Stimulated activated naive CD8-positive, alpha-beta T cell treated with anti-CD3 and anti-CD28 coated beads, Interleukin-15, Interleukin-2, amounts not matched to agents 100 ng/mL and 50 ng/mL, for 24 hours (primary cell): ENCODE results near the gene SMAD7.
A peak's percentile ranks its signal among the peaks of the same experiment; 100 is the strongest.

Experiments used
- H3K27ac Mint-ChIP-seq: one replicate; pipeline ENCODE4 v1.8.0; 2021; ENCODE audit warnings: mild to moderate bottlenecking, mixed read lengths
- H3K27me3 Mint-ChIP-seq: one replicate; pipeline ENCODE4 v1.8.0; 2021; ENCODE audit warnings: mixed read lengths
- H3K36me3 Mint-ChIP-seq: one replicate; pipeline ENCODE4 v1.8.0; 2021; ENCODE audit warnings: low read depth, mixed read lengths
- H3K4me1 Mint-ChIP-seq: one replicate; pipeline ENCODE4 v1.8.0; 2021; ENCODE audit warnings: low read depth, mixed read lengths
- H3K4me3 Mint-ChIP-seq: one replicate; pipeline ENCODE4 v1.8.0; 2021; ENCODE audit warnings: mild to moderate bottlenecking, mixed read lengths
- H3K9me3 Mint-ChIP-seq: one replicate; pipeline ENCODE4 v1.8.0; 2021; ENCODE audit warnings: mixed read lengths

The SMAD7 gene, protein sequence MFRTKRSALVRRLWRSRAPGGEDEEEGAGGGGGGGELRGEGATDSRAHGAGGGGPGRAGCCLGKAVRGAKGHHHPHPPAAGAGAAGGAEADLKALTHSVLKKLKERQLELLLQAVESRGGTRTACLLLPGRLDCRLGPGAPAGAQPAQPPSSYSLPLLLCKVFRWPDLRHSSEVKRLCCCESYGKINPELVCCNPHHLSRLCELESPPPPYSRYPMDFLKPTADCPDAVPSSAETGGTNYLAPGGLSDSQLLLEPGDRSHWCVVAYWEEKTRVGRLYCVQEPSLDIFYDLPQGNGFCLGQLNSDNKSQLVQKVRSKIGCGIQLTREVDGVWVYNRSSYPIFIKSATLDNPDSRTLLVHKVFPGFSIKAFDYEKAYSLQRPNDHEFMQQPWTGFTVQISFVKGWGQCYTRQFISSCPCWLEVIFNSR

DNA sequence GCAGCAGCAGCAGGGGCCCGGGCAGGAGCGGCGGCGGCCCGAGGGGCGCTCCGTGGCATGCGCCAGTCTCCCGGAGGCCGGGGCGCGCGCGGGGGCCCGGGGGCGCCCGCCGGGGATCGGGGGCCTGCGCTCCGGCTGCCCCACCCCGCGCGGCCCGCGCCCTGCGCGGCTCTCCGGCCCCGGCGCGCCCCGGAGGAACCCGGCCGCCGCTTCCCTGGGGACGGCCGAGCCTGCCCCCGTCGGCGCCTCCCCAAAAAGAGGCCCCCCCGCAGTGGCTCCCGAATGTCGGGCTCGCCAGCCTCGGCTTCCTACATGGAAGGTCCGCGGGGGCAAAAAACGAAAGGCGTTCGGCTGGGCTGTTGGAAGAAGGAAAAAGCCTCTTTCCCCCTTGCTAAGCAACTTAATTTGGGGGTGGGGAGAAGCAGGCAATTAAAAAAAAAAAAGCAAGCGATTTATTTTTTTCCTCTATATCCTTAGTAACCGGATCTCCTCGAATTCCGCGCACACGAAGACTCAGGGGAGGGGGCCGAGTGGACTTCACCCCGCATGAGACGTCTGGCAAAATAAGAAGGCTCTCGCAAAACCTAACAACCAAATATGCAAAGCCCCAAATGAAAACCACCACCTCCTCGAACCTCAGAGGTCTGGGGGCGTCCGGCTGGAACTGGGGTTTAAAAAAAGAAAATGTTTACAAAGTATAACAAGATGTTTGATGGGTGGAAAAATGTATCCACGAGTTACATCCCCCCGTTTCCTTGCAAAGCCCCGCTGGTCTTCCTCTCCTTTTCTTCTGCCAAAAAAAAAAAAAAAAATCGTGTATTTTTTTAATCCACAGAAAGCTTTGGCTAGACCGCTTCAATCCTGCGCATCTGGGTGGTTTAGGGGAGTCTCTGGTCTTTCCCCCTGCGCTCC is at the start of gene SMAD7:
SMAD7 (minus strand) TSS at position 430 of the 912 bp plus-strand sequence. CDS start 541 bp downstream, outside the sequence.
- Mint-ChIP-seq H3K9me3 (no peaks in the 10 kb centered on the region), H3K36me3 (peaks cover 34% of the 10 kb centered on the region), H3K4me3 (peak within 1 kb of the TSS; percentile 98), H3K4me1 (peaks cover 40% of the 10 kb centered on the region), H3K27ac (peak within 1 kb of the TSS; percentile 90), H3K27me3 (peaks cover 3% of the 10 kb centered on the region)

DNA sequence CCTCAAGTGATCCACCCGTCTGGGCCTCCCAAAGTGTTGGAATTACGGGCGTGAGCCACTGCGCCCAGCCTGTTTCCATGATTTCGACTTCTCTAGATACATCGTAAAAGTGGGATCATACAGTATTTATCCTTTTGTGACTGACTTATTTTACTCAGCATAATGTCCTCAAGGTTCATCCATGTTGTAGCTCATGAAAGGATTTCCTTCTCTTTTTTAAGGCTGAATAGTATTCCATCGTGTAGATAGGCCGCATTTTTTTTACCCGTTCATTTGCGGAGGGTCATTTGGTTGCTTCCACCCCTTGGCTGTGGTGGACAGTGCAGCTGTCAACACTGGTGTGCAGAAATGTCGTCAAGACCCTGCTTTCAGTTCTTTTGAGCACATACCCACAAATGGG is 48.8 kb upstream of the SMAD7 start:
- H3K27me3 Mint-ChIP-seq, result no peaks in the 10 kb centered on the region
- H3K36me3 Mint-ChIP-seq, result no peaks in the 10 kb centered on the region
- no peak overlapping the region for H3K27ac Mint-ChIP-seq
- peaks cover 18% of the 10 kb centered on the region for H3K4me1 Mint-ChIP-seq
- H3K9me3 Mint-ChIP-seq, result no peaks in the 10 kb centered on the region
- H3K4me3 Mint-ChIP-seq, result no peak overlapping the region

DNA sequence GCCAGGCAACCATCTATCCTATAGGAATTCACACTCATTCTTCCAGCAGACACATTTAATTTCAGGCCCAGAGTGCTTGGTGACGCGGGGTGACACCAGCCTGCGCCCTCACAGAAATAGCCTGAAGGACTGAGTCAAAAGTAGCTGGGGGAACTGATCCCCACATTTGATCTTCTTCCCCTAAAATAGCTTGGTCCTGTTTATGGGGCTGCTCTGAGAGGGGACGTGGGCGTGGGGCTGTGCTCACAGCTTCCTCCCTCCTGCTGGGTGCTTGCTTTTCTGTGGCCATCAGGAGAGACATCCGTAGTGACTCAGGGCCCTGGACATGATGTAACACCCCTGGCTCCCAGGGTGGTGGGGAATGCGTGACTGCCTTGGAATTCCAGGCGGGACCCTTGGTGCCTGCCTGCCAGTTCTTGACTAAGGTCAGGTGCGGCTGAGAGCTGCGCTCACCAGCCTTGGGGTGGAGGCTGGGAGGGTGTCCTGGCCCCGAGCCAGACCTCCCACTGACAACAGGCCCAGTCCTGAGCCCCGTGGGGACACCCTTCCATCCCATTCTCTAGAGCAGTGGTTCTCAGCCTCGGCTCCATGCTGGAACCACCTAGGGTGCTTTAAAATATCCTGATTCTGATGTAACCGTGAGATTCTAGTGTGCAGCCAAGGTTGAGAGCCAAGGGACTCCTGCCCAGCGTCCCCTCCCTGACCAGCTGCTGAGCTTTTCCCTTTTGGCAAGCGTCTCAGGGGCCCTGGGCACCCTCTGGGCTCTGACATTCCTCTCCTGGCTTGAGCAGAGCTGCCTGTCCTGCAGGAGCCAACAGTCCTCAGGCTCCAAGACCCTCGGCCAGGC is 47.4 kb upstream of the SMAD7 start:
- H3K36me3 Mint-ChIP-seq, result no peaks in the 10 kb centered on the region

DNA sequence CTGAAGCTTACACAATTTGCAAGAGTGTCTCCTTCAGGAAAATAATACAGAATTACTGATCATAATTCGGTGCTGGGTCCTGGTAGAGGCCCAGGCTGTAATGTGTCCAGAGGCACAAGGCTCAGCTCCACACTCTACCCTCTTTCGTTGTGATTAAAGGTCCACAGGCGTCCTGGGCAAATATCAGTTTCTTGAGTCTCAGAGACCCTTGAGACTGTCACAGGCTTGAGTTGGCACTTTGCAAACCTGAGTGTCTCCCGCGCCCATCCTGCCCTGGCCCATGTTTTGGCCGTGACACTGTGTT is 46.9 kb upstream of the SMAD7 start:
- no peak overlapping the region for H3K4me3 Mint-ChIP-seq
- no peaks in the 10 kb centered on the region for H3K27me3 Mint-ChIP-seq
- no peaks in the 10 kb centered on the region for H3K36me3 Mint-ChIP-seq
- H3K27ac Mint-ChIP-seq, result no peak overlapping the region
- H3K4me1 Mint-ChIP-seq, result peaks cover 22% of the 10 kb centered on the region
- no peaks in the 10 kb centered on the region for H3K9me3 Mint-ChIP-seq

More for the DNA sequence above, 47.4 kb upstream of the SMAD7 start:
- no peak overlapping the region for H3K4me3 Mint-ChIP-seq
- H3K4me1 Mint-ChIP-seq, result peaks cover 18% of the 10 kb centered on the region
- no peaks in the 10 kb centered on the region for H3K27me3 Mint-ChIP-seq
- H3K9me3 Mint-ChIP-seq, result no peaks in the 10 kb centered on the region
- no peak overlapping the region for H3K27ac Mint-ChIP-seq

DNA sequence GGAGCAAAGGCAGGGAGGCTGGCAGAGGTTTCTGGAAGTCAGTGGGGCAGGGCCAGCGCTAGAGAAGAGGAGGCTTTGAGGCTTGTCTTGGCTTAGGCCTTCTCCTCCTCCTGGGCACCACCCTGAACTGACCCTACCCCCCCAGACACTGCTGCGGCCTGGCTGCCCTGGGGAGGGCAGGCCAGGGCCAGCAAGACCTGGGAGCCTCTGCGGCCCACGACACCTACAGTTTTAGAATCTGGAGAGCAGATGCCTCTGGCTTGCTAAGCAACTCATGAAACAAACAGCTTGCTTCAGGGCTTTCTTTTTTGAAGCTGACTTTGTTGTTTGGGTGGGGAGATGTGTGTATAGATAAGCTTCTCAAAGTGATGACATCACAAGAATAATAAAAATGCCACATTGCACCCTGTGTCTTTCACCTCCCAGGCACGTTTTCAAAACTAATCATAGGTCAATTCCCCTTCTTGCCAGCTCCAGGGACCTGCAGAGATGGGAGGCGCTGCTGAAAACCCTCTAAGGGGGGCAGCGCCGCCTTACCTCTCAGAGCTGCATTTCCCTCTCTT is 46.2 kb upstream of the SMAD7 start:
- Mint-ChIP-seq H3K27ac (no peak overlapping the region), H3K36me3 (no peaks in the 10 kb centered on the region), H3K9me3 (no peaks in the 10 kb centered on the region), H3K4me3 (no peak overlapping the region), H3K4me1 (peaks cover 24% of the 10 kb centered on the region), H3K27me3 (no peaks in the 10 kb centered on the region)

DNA sequence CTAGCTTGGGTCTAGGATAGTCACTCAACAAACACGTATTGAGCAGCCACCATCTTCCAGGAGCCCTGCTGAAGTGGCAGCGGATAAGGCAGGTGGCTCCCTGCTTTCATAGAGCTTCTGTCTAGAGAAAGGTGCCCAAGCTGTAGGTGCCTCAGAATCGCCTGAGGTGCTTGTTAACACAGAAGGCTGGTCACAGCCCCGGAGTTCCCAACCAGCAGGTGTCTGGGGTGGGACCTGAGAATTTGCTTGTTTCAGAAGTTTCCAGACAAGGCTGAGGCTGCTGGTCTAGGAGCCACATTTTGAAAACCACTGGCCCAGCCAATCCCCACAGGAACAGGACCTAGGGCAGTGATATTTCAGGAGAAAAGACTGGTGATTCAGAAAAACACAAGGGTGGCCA is 45.3 kb upstream of the SMAD7 start:
- no peaks in the 10 kb centered on the region for H3K36me3 Mint-ChIP-seq
- H3K9me3 Mint-ChIP-seq, result no peaks in the 10 kb centered on the region
- H3K4me1 Mint-ChIP-seq, result peaks cover 24% of the 10 kb centered on the region
- no peak overlapping the region for H3K4me3 Mint-ChIP-seq
- no peak overlapping the region for H3K27ac Mint-ChIP-seq
- H3K27me3 Mint-ChIP-seq, result no peaks in the 10 kb centered on the region

DNA sequence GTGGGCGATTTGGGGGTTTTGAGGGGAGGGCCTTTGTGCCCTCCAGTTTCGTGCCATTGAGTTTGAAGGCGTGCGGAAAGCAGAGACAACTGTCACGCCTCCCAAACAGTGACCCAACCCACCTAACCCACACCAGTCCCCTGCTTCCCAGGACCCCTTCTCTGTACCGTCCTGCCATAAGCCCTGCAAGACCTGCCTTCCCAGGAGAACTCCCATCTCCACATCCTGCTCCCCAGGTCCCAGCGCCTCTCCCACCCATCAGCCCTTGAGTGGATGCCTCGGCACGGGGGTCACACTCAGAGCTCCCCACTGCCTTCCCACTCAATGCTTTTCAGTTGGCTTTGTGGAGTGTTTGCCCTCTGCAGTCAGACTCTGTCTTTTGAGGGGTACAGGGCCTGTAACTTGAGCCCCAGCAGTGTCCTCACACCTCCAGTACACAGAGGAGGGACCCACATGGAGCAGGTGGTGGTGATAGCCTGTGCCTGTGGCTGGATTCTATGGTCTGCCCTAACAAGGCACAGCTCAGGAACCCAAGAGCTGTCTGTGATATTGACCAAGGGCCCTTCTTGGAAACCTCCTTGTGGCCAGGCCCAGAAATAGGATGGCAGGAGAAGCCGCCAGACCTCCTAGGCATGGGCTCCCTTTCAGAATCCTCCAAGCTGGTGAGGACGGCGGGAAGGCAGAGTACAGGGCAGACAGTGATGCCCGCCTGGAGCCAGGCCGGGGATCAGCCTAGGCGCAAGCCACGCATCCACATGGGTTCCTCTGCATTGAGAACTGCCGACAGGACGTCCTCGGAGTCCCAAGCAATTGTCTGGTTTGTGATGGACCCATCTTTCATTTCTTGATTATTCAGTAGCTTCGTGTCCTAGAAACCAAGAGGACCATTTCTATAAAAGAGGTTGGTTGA is 44.4 kb upstream of the SMAD7 start:
- Mint-ChIP-seq H3K9me3 (no peaks in the 10 kb centered on the region), H3K27me3 (no peaks in the 10 kb centered on the region), H3K36me3 (no peaks in the 10 kb centered on the region), H3K27ac (no peak overlapping the region), H3K4me3 (no peak overlapping the region), H3K4me1 (peaks cover 24% of the 10 kb centered on the region)

DNA sequence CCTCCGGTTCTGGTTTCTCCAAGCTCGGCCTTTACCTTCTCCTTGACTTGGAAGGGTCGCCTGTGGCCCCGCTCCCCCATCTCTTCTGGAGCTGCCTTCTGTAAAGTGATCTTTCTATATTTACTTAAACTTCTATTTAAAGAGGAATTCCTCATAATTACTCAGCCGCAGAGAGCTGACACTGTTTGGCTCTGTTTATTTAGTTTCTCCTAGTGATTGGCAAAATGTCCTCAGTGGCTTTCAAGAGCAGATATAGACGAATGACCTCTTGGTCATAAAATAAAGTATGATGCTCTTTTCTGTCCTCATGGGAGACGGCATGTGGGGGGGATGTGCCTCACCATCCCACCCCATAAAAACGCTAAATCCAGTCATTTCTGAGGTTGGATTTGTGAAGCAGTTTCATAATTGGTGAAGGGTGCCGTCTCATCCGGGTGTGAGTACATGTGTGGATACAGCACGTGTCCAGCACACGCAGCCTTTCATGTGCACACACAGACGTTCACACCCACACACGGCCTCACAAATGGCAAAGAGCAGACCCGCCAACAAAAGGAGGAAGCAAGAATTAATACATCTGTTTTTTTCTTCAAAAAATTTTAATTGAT is 43.4 kb upstream of the SMAD7 start:
- Mint-ChIP-seq H3K4me1 (peaks cover 24% of the 10 kb centered on the region), H3K9me3 (no peaks in the 10 kb centered on the region), H3K27ac (no peak overlapping the region), H3K4me3 (no peak overlapping the region), H3K36me3 (no peaks in the 10 kb centered on the region), H3K27me3 (no peaks in the 10 kb centered on the region)

DNA sequence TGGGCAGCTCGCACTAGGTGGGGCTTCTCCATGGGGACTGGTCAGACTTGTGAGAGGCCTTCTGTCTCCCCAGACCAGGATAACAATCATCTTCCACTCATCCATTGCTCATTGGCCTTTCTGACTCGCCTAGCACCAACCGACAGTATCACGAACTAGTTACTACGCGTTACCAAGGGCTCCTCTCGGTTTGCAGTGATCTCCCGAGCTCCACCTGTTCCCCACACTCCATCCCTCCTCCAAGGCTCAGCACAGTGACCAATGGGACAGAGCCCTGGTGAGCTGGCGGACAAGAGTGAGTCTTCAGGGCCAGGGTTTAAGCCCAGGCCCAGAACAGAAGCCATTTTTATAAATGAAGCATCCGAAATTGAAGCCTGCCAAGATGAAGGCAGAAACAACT is 42.8 kb upstream of the SMAD7 start:
- H3K27me3 Mint-ChIP-seq, result no peaks in the 10 kb centered on the region
- H3K4me1 Mint-ChIP-seq, result peaks cover 24% of the 10 kb centered on the region
- H3K4me3 Mint-ChIP-seq, result no peak overlapping the region
- no peaks in the 10 kb centered on the region for H3K9me3 Mint-ChIP-seq
- no peak overlapping the region for H3K27ac Mint-ChIP-seq
- H3K36me3 Mint-ChIP-seq, result no peaks in the 10 kb centered on the region

DNA sequence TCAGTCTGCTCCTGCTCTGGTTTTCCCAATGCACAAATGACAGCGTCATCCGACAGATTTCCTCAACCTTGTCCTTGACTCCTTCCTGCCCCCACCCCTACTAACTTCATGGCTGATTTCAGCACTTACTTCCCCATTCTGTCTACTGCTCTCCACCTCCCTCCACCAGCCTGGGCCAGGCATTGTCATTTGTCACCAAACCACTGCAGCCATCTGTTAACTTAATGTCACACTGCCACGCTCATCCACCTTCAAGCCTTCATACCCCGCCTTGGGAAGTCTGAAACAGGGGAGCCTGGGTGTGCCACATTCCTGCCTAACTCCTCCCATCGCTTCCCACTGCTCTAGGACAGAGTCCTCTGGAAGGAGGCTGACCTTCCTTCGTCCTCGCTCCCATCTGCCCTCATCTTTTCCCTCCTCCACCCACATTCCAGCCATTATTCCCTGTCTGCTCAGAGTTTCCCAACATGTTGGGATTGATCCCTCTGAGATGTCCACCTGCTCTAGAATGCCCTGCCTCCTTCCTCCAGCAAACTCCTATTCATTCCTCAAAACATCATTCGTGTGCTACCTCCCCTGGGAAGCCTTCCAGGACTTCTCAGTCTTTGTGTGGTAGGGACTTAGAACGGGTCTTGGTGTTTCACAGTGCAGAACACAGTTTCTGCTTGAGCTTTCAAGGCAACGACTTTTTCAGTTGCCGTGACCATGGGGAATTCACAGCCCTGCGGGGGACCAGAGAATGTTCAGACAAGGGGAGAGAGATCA is 42.2 kb upstream of the SMAD7 start:
- no peaks in the 10 kb centered on the region for H3K36me3 Mint-ChIP-seq
- H3K9me3 Mint-ChIP-seq, result no peaks in the 10 kb centered on the region
- H3K4me3 Mint-ChIP-seq, result no peak overlapping the region
- peak overlapping the region; percentile 49 for H3K27ac Mint-ChIP-seq
- H3K4me1 Mint-ChIP-seq, result peaks cover 22% of the 10 kb centered on the region
- no peaks in the 10 kb centered on the region for H3K27me3 Mint-ChIP-seq

DNA sequence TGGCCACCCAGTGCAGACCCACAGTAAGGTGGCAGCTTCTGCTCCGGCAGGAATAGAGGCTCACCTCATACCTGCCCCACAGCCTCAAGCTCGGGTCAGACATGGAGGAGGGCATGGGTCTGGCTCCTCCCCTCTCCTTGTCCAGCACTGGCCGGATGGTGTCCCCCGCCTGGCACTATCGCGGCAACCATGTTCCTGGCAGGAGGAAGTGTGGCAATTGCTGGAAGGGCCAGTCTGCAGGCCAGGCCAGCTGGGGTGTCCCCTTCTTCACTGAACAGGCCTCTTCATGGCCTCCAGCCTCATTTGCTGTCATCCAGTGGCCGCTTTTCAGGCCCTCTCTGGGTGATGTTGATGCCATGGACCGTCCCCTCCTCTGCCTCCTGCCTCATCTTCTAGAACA is 41.4 kb upstream of the SMAD7 start:
- Mint-ChIP-seq H3K4me3 (no peak overlapping the region), H3K27me3 (no peaks in the 10 kb centered on the region), H3K27ac (no peak overlapping the region), H3K4me1 (peaks cover 13% of the 10 kb centered on the region), H3K36me3 (no peaks in the 10 kb centered on the region), H3K9me3 (no peaks in the 10 kb centered on the region)

DNA sequence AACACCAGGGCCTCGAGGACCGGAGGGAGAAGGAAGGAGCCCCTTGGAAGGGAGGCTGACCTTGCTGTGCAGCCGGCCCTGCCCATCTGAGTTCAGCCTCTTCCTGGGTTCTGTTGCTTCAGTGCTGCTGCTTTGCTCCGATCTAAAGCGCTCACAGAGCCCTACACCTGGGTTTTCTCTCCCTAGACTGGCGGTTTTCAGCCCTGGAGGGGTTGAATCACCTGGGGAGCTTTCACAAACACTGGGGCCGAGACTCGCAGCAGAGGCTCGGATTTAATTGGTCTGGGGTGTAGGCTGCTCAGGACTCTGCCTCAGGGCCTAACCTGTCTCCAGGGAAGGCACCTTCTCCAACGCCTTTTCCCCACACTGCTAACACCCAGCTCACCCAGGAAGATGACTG is 40.9 kb upstream of the SMAD7 start:
- no peaks in the 10 kb centered on the region for H3K36me3 Mint-ChIP-seq
- H3K27me3 Mint-ChIP-seq, result no peaks in the 10 kb centered on the region
- H3K27ac Mint-ChIP-seq, result no peak overlapping the region
- H3K4me1 Mint-ChIP-seq, result peaks cover 9% of the 10 kb centered on the region
- H3K9me3 Mint-ChIP-seq, result no peaks in the 10 kb centered on the region
- H3K4me3 Mint-ChIP-seq, result no peak overlapping the region

DNA sequence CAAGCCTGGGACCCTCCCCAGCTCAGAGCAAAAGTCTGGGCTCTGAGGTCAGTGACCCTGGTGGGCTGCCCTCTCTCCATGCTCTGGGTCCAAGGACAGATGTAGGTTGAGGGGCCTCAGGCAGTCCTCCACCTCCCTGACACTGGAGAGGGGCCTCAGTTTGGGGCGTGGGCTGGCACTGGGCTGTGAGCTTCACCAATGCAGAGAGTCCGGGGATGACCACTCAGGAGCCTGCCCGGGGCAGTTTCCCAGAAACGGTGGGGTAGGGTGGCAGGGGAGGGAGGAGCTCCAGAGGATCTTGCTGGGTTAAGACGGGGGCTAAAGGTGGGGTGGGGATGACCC is 40.5 kb upstream of the SMAD7 start:
- H3K9me3 Mint-ChIP-seq, result no peaks in the 10 kb centered on the region
- no peak overlapping the region for H3K4me3 Mint-ChIP-seq
- peaks cover 7% of the 10 kb centered on the region for H3K4me1 Mint-ChIP-seq
- H3K27me3 Mint-ChIP-seq, result no peaks in the 10 kb centered on the region
- no peaks in the 10 kb centered on the region for H3K36me3 Mint-ChIP-seq
- no peak overlapping the region for H3K27ac Mint-ChIP-seq
